Colonic mucosa (tissue), 4 donors: ENCODE measurements around the gene ENTREP1. TPM values are rescaled to one million over a fixed set of nuclear protein-coding genes. Genes with fewer than 3 reads are reported as not detected.

Experiments
- DNase-seq: peaks from one replicate; pipeline ENCODE4 v3.0.0-alpha.2; 2020
- H3K27ac ChIP-seq: fragments of 200-600 bp; one replicate; pipeline ENCODE4 v1.8.0; 2021
- H3K27me3 ChIP-seq: fragments of 200-600 bp; one replicate; pipeline ENCODE4 v1.8.0; 2021
- H3K36me3 ChIP-seq: fragments of 200-600 bp; one replicate; pipeline ENCODE4 v1.8.0; 2021
- H3K4me1 ChIP-seq: fragments of 200-600 bp; one replicate; pipeline ENCODE4 v1.8.0; 2021; ENCODE audit warnings: mild to moderate bottlenecking
- H3K4me3 ChIP-seq: fragments of 200-600 bp; one replicate; pipeline ENCODE4 v1.8.0; 2021
- H3K9ac ChIP-seq, 2 donors: one replicate each; pipeline ENCODE4 v1.7.0; 2013; ENCODE audit warnings: control low read depth in 2 of 2, low read depth in 2 of 2, low read length in 2 of 2
- H3K9me3 ChIP-seq: fragments of 200-600 bp; one replicate; pipeline ENCODE4 v1.8.0; 2021
- CTCF ChIP-seq: fragments of 200-600 bp; IDR thresholded peaks from one replicate; pipeline ENCODE4 v1.8.0; 2022; ENCODE audit warnings: antibody characterized with exemption, mild to moderate bottlenecking
- intact Hi-C: fragments of 100-400 bp; cut with DNase I; formaldehyde crosslinking; loops from one replicate; pipeline ENCODE4 v1.14.1; 2022
- total RNA-seq, 2 donors: library from RNA; stranded (reverse); fragmentation: NEBNext Ultra II Directional in 1 of 2; extraction: Animal tissue kit (Norgen Biotek cat#: 25700) in 1 of 2; gene quantifications; one replicate each; pipeline ENCODE4 v1.2.1, GENCODE V29; 2021
- donor health status: healthy.
- donor health status: DM: no; HTN: no; CAD: no.
- donor health status: DM: no; HTN: no; CAD: no.

Gene ENTREP1
- total RNA-seq, 2 donors from 2014 or later = 1.7 to 3.0 TPM

- Histone ChIP-seq H3K4me3 (no peak overlapping the region), H3K36me3 (no peaks in the 10 kb centered on the region), H3K9ac (no peak overlapping the region), H3K27ac (no peak overlapping the region), H3K4me1 (no peaks in the 10 kb centered on the region), H3K9me3 (no peaks in the 10 kb centered on the region), H3K27me3 (no peaks in the 10 kb centered on the region)
- intact Hi-C loops = no loop called here
- TF ChIP-seq CTCF = no peak
- DNase-seq = no peak
These were observed 45.4 kb downstream of the ENTREP1 start for GRCh38 chr9:69370430-69370829.

DNA sequence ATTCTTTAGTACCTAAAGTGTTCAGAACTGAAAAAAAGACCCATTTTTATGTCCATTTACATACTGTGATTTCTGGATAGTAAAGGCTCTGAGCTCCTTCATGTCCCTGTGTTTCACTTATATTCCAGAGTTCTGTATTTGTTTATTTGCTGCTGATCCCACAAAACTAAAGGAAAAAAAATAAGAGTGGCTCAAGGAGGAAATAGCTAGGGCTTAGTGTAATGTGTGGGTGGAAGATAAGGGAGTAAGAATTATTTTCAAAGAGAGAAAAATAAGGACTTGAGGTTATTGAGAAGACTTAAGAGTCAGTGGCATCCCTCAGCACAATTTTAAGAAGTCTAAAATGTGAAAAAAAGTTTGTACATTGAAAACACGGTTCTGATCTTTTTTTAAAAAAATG, 46.0 kb downstream of the ENTREP1 start:
- TF ChIP-seq CTCF = no peak
- intact Hi-C loops = no loop called here
- H3K4me1 ChIP-seq = no peaks in the 10 kb centered on the region
- H3K9me3 ChIP-seq = no peaks in the 10 kb centered on the region
- no peak overlapping the region for H3K27ac ChIP-seq
- DNase-seq = no peak
- no peak overlapping the region for H3K9ac ChIP-seq
- no peak overlapping the region for H3K4me3 ChIP-seq
- no peaks in the 10 kb centered on the region for H3K36me3 ChIP-seq
- H3K27me3 ChIP-seq = no peaks in the 10 kb centered on the region

GRCh38 chr9:69376651-69377050, 51.6 kb downstream of the ENTREP1 start:
- Histone ChIP-seq H3K4me3 (no peak overlapping the region), H3K36me3 (no peaks in the 10 kb centered on the region), H3K9ac (no peak overlapping the region), H3K27me3 (no peaks in the 10 kb centered on the region), H3K9me3 (no peaks in the 10 kb centered on the region), H3K4me1 (no peaks in the 10 kb centered on the region), H3K27ac (no peak overlapping the region)
- TF ChIP-seq CTCF = no peak
- intact Hi-C loops = no loop called here
- no peak for DNase-seq

GRCh38 chr9:69377291-69377690, 52.3 kb downstream of the ENTREP1 start:
- no peak overlapping the region for H3K27ac ChIP-seq
- no peak for TF ChIP-seq CTCF

DNA sequence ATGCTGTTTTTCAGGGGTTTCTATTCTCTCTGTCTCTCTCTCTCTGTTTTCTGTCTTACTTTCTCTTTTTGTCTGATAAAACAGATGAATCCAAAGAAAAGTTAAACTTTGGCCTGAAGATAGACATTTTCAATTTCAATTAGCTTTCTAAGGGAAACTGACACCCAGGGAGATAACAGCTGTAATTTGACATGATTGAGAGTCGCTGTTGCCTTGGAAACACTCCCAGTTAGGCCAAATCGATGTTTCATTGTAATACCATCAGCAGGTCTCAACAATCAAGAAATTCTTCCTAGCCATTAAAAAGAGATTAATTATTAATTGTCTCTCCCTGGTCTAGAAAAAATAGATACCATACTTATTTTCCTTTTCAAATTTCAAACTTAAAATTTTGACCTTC, 53.0 kb downstream of the ENTREP1 start:
- TF ChIP-seq CTCF = no peak
- no peaks in the 10 kb centered on the region for H3K27me3 ChIP-seq

More at GRCh38 chr9:69377291-69377690, 52.3 kb downstream of the ENTREP1 start:
- no peaks in the 10 kb centered on the region for H3K9me3 ChIP-seq
- no peak overlapping the region for H3K9ac ChIP-seq
- intact Hi-C loops = no loop called here
- H3K4me1 ChIP-seq = no peaks in the 10 kb centered on the region
- H3K36me3 ChIP-seq = no peaks in the 10 kb centered on the region
- H3K4me3 ChIP-seq = no peak overlapping the region
- no peaks in the 10 kb centered on the region for H3K27me3 ChIP-seq
- DNase-seq = no peak

More for the DNA sequence above, 53.0 kb downstream of the ENTREP1 start:
- H3K4me1 ChIP-seq = no peaks in the 10 kb centered on the region
- H3K36me3 ChIP-seq = no peaks in the 10 kb centered on the region
- DNase-seq = no peak
- H3K27ac ChIP-seq = no peak overlapping the region
- no peak overlapping the region for H3K4me3 ChIP-seq
- intact Hi-C loops = no loop called here
- no peak overlapping the region for H3K9ac ChIP-seq
- no peaks in the 10 kb centered on the region for H3K9me3 ChIP-seq
